Measurements from ENCODE around the gene KCNS1.

The KCNS1 gene

DNA sequence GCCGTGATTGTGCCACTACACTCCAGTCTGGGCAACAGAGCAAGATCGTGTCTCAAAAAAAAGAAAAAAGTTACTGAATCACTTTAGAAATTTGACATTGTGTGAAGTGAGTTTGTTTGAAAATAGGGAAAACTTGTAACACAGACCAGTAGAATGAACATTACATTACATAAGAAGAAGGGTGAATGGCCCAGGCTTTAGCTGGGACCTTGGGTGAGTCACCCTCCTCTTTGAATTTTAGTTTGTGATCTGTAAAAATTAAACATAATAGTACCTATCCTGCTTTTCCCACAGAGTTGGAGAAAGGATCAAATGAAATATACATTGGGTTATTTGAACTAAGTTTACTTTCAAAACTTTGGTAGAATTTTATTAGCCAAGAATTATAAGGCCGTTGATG, 56.3 kb downstream of the KCNS1 start:
- DNase-seq, result no peak

DNA sequence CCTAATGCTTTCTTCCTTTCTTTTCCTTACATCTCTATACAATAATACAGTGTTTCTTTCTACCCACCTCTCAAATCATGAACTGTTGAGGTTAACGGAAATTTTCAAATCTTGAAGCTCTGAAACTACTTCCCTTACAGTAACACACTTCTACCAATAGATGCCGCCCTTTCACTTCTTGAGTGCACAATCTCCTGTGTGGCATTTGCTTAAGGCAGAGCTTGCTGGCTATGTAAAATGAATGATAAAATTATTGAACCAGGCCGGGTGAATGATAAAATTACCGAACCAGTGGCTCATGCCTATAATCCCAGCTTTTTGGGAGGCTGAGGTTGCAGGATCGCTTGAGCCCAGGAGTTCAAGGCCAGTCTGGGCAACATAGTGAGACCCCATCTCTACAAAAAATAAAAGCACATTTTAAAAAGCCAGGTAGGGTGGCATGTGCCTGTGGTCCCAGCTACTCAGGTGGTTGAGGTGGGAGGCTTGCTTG, 56.8 kb downstream of the KCNS1 start:
- peak; percentile 86 for DNase-seq

DNA sequence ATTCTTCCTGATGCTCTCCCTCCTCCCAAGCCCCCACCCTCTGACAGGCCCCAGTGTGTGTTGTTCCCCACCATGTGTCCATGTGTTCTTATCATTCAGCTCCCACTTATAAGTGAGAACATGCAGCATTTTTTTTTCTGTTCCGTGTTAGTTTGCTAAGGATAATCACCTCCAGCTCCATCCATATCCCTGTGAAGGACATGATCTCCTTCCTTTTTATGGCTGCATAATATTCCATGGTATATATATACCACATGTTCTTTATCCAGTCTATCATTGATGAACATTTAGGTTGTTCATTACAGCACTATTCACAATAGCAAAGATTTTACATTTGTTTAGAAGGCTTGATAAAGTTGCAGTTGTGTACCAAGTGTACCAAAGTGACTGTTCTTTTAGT, 57.9 kb downstream of the KCNS1 start:
- DNase-seq, result no peak
